Breast epithelium (tissue), 3 donors: ENCODE results near the gene SSH2.

Experiments used
- CTCF ChIP-seq, 3 donors: fragments of 450-650 bp; IDR thresholded peaks; one replicate each; pipeline ENCODE4 v1.5.1; 2016 to 2017; ENCODE audit warnings: antibody characterized with exemption in 3 of 3, mild to moderate bottlenecking in 3 of 3, moderate library complexity in 3 of 3
- POLR2A ChIP-seq: fragments of 450-650 bp; IDR thresholded peaks from one replicate; pipeline ENCODE4 v1.6.1; 2016; ENCODE audit warnings: antibody characterized with exemption, mild to moderate bottlenecking, moderate library complexity

GRCh38 chr17:29633886-29634285, 296.1 kb downstream of the SSH2 start:
- TF ChIP-seq CTCF (IDR thresholded peaks at IDR 0.05) = no peak
- no peak for TF ChIP-seq POLR2A
